ENCODE measurements around the gene NDFIP2. TPM values are rescaled to one million over a fixed set of nuclear protein-coding genes. Genes with fewer than 3 reads are reported as not detected.

The NDFIP2 gene
- total and polyA plus RNA-seq, 8 donors: 34.1 to 46.3 (median 36.2) TPM

DNA sequence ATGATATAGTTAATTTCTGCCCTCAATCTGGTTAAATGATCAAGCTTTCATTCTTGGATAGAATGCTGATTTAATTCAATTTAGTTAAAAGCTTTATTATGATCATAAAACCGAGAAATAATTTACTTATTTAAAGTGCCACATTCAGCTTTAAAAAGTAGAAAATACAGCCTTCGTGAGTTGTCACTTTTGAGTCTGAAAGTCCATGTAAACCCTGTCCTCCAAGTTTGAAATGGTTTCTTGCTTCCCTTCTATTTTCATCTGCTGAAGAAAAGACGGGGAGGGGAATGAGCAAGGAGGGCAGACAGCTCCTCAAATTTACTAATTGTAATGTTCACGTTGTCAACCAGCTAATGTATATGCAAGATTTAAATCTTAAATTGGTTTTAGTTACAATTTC is 59.5 kb downstream of the NDFIP2 start:
- DNase-seq: no peak
- intact Hi-C loops (cut with DNase I): loop anchor here in 1 of 2 donors (5.0 kb wide), 1 partner anchor 118 kb away; no protein-coding TSS in a partner anchor

DNA sequence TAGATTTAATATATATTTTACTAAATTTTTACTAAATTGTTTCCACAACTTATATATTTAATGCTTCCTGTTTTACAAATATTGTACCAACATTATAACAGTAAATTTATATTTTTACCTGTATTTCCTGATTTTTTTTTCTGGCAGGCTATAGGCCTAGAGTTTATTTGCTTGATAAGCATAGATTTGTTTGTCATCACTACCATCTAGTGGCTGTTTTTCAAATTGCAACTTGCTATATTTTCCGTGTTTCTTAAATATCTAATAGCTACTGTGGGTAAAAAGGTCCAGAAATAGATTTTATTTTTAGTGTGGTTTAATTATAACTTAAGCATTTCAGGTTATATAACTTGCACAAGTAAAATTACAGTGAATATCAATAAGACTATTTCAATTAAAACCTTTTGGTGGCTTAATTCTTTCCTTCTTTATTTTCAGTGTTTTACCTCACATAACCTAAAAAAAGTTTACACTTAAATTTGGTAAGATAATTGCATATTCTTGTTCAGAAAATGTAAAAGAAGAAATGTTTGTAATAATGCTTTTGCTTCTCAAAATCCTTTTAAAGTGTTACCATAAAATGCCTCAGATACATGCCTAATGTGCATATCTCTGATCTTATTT is 60.6 kb downstream of the NDFIP2 start:
- TF ChIP-seq, protein P1, sequence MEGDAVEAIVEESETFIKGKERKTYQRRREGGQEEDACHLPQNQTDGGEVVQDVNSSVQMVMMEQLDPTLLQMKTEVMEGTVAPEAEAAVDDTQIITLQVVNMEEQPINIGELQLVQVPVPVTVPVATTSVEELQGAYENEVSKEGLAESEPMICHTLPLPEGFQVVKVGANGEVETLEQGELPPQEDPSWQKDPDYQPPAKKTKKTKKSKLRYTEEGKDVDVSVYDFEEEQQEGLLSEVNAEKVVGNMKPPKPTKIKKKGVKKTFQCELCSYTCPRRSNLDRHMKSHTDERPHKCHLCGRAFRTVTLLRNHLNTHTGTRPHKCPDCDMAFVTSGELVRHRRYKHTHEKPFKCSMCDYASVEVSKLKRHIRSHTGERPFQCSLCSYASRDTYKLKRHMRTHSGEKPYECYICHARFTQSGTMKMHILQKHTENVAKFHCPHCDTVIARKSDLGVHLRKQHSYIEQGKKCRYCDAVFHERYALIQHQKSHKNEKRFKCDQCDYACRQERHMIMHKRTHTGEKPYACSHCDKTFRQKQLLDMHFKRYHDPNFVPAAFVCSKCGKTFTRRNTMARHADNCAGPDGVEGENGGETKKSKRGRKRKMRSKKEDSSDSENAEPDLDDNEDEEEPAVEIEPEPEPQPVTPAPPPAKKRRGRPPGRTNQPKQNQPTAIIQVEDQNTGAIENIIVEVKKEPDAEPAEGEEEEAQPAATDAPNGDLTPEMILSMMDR (IDR thresholded peaks at IDR 0.05): peak; percentile 59 to 78
- Histone ChIP-seq H3K27me3 (no peaks in the 10 kb centered on the region), H3K9me3 (no peaks in the 10 kb centered on the region), H3K27ac (no peak overlapping the region), H3K36me3 (no peaks in the 10 kb centered on the region), H3K4me3 (no peak overlapping the region), H3K4me1 (no peaks in the 10 kb centered on the region)
- DNase-seq (peak in 2 of 4 donors; percentile 49 to 68), ATAC-seq (peak; percentile 76)
- intact Hi-C loops (cut with DNase I): loop anchor here in 1 of 2 donors (5.0 kb wide), 1 partner anchor 119 kb away; no protein-coding TSS in a partner anchor

More for the DNA sequence above, 59.5 kb downstream of the NDFIP2 start:
- ATAC-seq: no peak
- Histone ChIP-seq H3K27ac (no peak overlapping the region), H3K9me3 (no peaks in the 10 kb centered on the region), H3K4me3 (no peak overlapping the region), H3K27me3 (no peaks in the 10 kb centered on the region), H3K36me3 (no peaks in the 10 kb centered on the region), H3K4me1 (no peaks in the 10 kb centered on the region)
- TF ChIP-seq, protein P1 (IDR thresholded peaks at IDR 0.05): no peak

DNA sequence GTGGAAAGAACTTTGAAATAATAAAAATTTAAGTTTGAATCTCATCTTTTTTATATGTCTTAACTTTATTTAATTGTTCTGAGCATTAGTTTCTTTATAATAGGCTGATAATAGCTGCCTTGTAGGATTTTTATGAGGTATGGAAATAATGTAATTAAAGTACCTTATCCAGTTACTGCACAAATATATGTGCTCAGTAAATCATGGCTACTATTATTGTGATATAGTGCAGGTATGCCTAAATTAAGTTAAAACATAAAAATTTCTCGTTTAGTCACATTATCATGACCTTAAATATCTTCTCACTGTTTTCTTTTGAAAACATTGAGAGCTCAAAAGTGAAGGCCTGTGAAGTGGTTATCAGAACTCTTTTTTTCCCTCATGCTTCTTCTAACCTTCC is 62.9 kb downstream of the NDFIP2 start:
- intact Hi-C loops (cut with DNase I): loop anchor here in 1 of 2 donors (5.0 kb wide), 1 partner anchor 122 kb away; no protein-coding TSS in a partner anchor
- no peaks in the 10 kb centered on the region for H3K27me3 ChIP-seq
- DNase-seq (no peak), ATAC-seq (no peak)
- no peak overlapping the region for H3K27ac ChIP-seq
- no peaks in the 10 kb centered on the region for H3K4me1 ChIP-seq
- no peaks in the 10 kb centered on the region for H3K9me3 ChIP-seq
- H3K36me3 ChIP-seq: no peaks in the 10 kb centered on the region
- no peak overlapping the region for H3K4me3 ChIP-seq
- TF ChIP-seq, protein P1 (IDR thresholded peaks at IDR 0.05): no peak

DNA sequence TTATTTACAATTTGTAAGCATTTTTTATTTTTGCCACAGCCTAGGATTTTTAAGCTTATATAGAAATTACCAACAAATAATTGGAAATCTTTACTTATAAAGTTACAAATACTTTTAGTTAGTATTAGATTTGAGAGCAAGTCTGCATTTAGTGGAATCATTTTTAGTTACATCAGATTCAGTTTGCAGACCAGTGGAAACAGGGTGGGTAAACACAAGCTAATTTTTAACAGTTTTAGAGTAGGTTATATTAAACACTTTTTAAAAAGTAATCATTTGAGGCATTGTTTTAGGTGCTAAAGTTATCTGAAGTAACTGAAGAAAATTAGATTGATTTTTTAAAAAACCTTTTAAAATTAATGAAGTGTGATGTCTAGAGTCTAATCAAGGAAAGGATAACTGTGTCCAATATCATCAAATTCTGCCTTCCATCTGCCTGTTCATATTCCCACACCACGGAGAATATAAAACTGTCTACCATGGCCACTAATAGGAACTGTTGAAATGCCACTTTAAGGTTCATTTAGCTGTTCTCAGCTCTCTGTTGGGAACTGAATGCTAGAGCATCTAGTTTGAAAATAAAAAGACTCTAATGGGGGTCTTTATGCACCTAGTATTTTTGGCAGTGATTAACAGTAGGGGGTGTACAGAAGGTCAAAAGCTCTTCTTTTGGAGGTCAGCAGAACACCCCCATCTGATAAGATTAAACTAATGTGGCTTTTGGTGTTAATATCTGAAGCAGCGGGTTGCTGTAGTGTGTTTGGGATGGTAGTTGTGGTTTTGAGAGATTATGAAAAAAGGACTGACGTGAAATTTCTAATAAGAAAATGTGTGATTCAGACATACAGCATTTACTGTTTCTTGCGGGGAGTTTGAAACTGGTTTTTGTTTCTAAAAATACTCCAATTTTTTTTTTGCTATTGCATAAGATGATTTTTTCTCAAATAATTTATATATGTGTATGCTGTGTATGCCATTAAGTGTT is 66.5 kb downstream of the NDFIP2 start:
- DNase-seq (no peak), ATAC-seq (no peak)
- Histone ChIP-seq H3K27me3 (no peaks in the 10 kb centered on the region), H3K4me1 (peaks cover 0 to 5% of the 10 kb centered on the region in 2 donors), H3K36me3 (no peaks in the 10 kb centered on the region), H3K4me3 (no peak overlapping the region), H3K9me3 (no peaks in the 10 kb centered on the region), H3K27ac (no peak overlapping the region)
- TF ChIP-seq, protein P1 (IDR thresholded peaks at IDR 0.05): no peak
- intact Hi-C loops (cut with DNase I): no loop called here

DNA sequence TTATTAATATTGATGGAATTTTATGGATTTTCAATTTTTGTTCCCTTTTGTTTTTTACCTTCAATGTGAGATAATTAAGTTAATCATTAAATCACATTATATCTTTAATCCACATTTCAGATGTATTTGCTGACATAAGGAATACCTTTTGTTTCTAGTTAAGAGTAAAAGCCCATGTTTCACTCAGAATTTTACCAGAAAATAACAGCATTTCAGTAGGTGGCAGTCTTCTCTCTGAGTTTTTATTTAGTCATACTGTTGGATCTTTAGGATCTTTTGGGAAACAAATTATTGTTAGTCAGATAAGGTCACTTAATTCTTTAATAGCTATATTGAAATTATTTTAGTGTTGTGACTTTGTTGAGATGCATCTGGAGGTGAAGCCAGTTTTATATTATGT is 67.9 kb downstream of the NDFIP2 start:
- DNase-seq (peak in 2 of 4 donors; percentile 11 to 16), ATAC-seq (peak; percentile 47)
- TF ChIP-seq, protein P1 (IDR thresholded peaks at IDR 0.05): no peak

More for the DNA sequence above, 67.9 kb downstream of the NDFIP2 start:
- H3K4me3 ChIP-seq: no peak overlapping the region
- no peaks in the 10 kb centered on the region for H3K27me3 ChIP-seq
- H3K27ac ChIP-seq: no peak overlapping the region
- H3K36me3 ChIP-seq: no peaks in the 10 kb centered on the region
- no peaks in the 10 kb centered on the region for H3K9me3 ChIP-seq
- H3K4me1 ChIP-seq: peaks cover 0 to 5% of the 10 kb centered on the region in 2 donors
- intact Hi-C loops (cut with DNase I): no loop called here
